Stimulated activated CD8-positive, alpha-beta memory T cell treated with anti-CD3 and anti-CD28 coated beads, Interleukin-15, amount 100 ng/mL, for 1 hour (primary cell): ENCODE data around the gene EXOC6.

Experiments used
- DNase-seq: peaks from one replicate; pipeline ENCODE4 v3.0.0-alpha.2; 2020; ENCODE audit warnings: low read depth

EXOC6 gene

DNA sequence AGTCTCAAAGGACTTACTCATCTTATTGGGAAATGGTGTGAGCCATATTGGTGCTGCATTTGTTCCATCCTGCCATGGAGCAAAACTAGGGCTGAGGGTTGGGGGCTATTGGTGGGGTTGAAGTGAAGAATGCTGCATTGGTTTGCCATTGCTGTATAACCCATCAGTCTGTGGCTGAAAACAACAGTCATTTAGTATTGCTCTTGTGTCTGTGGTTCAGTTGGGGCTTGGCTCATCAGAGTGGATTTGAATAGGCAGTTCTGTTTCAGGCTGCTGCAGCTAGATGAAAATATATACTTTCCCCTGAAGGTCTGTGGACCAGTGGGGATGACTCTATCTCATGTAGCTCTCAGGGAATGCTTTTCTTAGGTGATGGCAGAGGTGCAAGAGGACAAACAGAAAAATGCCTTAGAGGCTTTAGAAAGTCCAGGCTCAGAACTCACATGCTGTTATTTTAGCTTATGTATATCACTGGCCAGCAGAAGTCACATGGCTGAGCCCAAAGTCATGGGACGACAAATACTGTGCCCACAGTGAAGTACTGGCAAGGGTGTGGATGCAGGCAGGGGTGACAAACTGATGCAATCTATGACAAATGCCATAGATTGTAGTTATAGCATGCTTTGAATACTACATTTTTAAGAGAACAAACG, 15.2 kb upstream of the EXOC6 start:
- no peak for DNase-seq

GRCh38 chr10:92834331-92834730, 14.0 kb upstream of the EXOC6 start:
- DNase-seq = no peak

DNA sequence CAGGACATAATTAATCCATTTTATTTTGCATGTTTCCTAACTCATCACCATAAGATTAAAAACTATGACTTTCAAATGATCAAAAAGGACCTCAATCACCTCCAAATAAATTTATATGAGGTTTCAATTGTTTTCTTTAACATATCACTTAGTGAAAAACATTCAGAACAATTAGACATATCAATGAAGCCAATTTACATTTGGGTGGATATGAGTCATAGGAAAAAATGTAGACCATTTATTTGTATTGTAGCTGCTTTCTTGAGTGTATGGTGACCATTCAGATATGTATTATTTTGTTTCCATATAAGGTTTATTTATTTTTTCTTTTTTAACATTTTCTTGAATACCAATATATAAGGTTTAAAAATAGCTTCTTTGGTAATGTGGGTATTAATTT, 13.3 kb upstream of the EXOC6 start:
- DNase-seq = no peak

DNA sequence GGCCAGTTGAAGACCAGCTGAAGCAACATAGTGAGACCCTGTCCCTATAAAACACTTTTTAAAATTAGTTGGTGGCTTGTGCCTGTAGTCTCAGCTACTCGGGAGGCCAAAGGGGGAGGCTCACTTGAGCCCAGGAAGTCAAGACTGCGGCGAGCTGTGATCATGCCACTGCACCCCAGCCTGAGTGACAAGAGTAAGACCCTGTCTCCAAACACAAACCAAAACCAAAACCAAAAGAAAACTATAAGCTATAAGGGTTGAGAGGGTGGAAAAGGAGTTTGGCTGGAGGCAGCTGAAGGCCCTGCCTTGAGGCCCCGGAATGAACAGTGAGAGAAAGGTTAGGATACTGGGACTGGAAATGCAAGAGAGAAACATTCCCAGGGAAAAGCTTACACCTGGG, 10.9 kb upstream of the EXOC6 start:
- no peak for DNase-seq

DNA sequence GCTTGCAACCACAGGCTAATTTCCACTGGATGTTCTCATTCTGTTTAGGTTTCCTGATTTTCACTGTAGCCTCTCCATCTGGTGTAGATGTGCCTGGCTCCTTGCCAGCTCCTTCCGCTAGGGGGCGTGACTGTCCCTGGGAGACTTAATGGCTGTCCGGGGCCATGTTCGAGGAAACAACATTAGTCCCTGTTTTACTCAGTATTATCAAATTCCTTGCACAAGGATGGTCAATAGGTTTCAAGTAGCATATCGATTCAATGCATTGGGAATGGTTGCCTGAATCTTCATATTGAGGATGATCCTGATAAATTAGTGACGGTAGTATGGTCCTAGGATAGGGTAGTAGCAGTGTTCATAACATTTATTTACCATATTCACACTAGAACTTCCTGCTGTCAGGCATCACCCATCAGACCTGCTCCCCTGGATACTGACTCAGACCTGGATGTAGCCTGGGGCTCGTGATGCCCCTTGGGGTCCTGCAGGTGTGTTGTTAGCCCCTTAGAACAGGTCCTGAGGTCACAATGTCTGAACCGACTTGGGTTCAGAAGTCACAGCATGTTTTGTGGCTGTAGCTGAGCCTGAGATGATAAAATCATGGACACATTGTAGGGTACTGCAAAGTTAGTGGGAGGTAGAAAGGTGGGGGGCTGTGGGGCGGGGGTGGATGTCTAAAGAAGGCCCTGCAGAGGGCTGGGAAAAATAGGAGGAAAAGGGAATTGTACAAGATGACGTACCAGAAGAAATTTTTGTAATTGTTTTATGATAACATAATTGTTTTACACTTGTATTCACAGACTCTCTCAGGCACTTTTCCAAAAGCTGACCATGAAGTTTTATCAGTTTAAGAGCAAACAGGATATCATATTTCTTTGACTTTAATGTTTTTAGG, 8.9 kb upstream of the EXOC6 start:
- DNase-seq = no peak

DNA sequence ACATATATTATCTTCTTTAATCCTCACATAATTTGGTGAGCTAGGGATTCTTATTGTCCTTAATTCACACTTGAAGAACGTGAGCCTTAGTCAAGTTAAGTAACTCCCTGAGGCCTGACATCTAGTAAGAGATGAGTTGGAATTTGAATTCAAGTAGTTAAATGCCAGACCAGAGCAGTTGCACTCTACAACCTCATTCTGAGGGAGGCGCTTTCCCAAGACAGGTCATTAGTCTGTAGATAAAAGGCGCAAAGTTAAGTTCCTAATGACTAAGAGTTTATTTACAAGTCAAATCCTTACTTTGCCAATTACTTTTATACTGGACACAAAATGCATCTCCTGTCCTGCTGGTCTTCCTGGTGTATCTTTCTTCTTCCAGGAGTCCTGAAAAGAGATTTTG, 3.6 kb upstream of the EXOC6 start:
- DNase-seq = no peak

- no peak for DNase-seq
Observed at GRCh38 chr10:92845921-92846320, 2.4 kb upstream of the EXOC6 start.

- DNase-seq = no peak
Observed at GRCh38 chr10:92846344-92846743, 2.0 kb upstream of the EXOC6 start.

- DNase-seq = no peak
Observed at GRCh38 chr10:92846854-92847201, 1.5 kb upstream of the EXOC6 start.

DNA sequence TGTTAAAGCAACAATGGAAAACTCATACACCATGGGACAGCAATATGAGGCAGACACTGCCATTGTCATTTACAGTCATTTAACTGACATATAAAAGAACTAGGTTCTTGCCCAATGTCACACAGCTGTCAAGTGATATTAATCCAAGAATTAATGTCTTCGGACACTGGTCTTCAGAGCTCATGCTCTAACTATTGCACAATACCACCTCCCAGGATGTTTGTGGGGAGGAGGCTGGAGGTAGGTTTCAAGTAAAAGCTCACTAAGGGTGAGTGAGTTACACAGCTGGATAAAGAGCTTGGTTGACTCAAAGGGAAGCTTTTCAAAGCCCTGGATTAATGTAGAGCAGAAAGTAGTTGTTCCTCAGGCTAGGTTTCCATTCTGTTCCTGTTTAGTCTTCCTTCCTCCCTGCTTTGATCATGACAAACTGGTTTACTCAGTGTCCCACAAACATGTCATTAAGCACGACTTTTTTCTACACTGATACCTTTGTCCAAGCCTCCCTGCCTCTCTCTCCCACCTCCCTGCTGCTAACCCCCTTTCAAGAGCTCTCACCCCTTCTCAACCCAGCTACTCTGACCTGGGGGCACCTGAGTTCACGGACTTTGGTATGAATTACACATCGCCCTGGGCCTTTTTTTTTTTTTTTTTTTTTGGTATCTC, 987 bp upstream of the EXOC6 start:
- no peak for DNase-seq

GRCh38 chr10:92848037-92848440, 281 bp upstream of the EXOC6 start:
- DNase-seq = no peak

DNA sequence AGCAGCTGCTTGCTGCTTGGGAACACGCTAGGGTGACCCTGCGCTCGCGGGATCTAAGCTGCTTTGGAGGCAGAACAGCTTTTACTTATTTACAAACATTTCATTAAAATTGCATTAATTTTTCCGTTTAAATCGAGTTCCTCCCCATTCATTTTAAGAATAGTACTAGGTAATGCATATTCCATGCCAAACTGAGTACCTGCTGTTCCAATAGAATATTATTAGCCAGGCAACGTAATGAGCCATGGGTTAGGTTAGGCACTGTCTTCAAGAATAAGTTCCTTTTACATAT, 860 bp downstream of the EXOC6 start:
- DNase-seq = no peak

GRCh38 chr10:92849576-92850090, 1.3 kb downstream of the EXOC6 start:
- DNase-seq = no peak

DNA sequence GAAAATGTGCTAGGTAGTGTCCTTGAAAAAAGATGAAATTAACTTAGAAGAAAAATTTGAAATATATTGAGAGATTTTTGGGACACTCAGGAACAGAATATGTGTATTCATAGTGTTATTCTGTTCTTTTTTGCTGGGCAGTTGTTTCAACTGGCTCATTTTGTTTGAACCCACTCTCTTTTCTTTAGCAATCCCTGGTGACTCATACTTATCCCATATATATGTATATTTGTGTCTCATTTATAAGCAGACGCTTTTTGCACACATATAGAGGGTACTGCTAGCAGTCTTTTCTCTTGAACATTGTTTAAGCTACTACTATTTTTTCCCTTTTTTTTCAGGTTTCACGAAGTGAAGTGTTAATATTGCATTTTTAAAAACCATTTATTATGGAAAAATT, 1.9 kb downstream of the EXOC6 start:
- DNase-seq = no peak

DNA sequence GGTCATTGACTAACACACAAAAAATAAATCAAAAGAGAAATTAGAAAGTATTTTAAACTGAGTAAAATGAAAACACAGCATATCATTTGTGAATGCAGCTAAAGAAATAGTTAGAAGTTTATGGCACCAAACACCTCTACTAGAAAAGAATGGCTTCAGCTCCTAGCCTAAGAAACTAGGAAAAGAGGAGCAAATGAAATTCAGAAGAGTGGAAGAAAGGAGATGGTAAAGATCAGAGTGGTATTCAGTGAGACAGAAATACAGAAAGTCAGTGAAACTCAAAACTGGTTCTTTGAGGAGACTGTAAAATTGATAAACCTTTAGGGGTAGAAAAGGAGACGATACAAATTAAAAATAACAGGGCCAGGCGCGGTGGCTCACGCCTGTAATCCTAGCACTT, 2.7 kb downstream of the EXOC6 start:
- DNase-seq = no peak

GRCh38 chr10:92855560-92855959, 7.2 kb downstream of the EXOC6 start:
- no peak for DNase-seq

- no peak for DNase-seq
Observed at GRCh38 chr10:92857904-92858514, 9.7 kb downstream of the EXOC6 start.

GRCh38 chr10:92867235-92867634, 18.9 kb downstream of the EXOC6 start:
- DNase-seq = no peak

- DNase-seq = no peak
Observed at GRCh38 chr10:92868036-92868435, 19.7 kb downstream of the EXOC6 start.

- no peak for DNase-seq
Observed at GRCh38 chr10:92868557-92868956, 20.2 kb downstream of the EXOC6 start.

- DNase-seq = no peak
Observed at GRCh38 chr10:92873029-92873428, 24.7 kb downstream of the EXOC6 start.

DNA sequence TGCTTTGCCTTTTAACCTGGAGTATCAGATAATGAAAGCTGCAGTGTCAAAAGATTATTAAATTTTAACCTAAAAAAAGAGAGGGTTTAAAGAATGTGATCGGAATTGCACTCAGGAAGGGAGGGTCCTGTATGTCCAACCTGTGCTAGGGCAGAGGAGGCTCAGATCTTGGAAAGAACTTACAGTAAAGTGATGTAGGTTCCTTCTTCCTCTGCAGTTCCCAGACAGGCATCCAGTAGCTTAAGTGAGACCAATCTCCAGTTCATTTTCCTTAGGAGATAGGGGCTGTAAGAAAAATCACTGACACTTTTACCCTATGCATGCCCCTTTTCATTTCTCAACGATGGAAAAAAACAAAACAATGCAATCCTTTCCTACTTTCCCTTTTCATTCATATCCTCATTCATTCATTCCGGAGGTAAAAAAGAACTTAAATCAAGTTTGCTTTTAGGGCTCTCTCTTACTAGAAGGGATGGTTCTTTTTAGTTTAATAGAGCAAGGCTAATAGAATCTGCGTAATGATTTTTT, 28.3 kb downstream of the EXOC6 start:
- DNase-seq = no peak
